Head of caudate nucleus (tissue), 42 donors: ENCODE data around the gene PLCH1.

Source experiments
- DNase-seq, 42 donors: peaks; one replicate each; pipeline versions ENCODE4 v3.0.0 to v3.0.0-alpha.2; 2020 to 2021; ENCODE audit warnings: mixed read lengths in 7 of 42
- intact Hi-C: fragments of 100-400 bp; cut with DNase I; formaldehyde crosslinking; loops from one replicate; pipeline ENCODE4 v1.15.0; 2022

Gene PLCH1

DNA sequence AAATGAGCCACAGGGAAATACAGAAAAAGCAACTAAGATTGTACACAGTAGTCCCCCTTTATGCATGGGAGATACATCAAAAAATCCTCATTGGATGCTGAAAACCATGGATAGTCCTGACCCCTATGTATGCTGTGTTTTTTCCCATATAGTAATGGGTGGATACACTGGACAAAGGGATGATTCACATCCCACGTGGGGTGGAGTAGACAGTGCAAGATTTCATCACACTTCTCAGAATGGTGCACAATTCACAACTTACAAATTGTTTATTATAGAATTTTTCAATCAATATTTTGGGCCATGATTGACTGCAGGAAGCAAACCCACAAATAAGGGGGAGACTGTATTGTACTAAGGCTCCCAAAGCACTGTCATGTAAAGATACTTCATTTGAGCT, 227.0 kb downstream of the PLCH1 start:
- intact Hi-C loops, result no loop called here
- DNase-seq, result no peak

DNA sequence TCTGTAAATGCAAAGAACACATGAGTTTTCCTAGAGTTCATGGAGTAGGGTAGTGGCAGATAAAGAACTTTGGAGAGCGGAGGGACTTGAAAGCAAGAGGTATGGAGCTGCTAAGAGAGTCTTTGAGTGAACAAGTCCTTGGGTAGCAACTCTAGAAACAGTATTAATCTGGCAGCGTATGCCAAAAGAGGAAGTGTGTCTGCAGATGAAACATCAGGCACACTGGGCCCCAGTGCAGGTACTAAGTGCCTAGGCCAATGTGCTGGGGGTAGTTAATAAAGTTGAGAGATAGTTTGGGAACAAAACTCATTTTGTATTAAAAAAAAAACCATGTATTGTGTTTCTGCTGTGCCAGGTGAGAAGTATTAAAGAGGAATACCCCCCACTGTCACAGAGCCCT, 228.4 kb downstream of the PLCH1 start:
- DNase-seq, result no peak
- intact Hi-C loops, result no loop called here

GRCh38 chr3:155512867-155513261, 232.0 kb downstream of the PLCH1 start:
- DNase-seq, result no peak
- intact Hi-C loops, result no loop called here

DNA sequence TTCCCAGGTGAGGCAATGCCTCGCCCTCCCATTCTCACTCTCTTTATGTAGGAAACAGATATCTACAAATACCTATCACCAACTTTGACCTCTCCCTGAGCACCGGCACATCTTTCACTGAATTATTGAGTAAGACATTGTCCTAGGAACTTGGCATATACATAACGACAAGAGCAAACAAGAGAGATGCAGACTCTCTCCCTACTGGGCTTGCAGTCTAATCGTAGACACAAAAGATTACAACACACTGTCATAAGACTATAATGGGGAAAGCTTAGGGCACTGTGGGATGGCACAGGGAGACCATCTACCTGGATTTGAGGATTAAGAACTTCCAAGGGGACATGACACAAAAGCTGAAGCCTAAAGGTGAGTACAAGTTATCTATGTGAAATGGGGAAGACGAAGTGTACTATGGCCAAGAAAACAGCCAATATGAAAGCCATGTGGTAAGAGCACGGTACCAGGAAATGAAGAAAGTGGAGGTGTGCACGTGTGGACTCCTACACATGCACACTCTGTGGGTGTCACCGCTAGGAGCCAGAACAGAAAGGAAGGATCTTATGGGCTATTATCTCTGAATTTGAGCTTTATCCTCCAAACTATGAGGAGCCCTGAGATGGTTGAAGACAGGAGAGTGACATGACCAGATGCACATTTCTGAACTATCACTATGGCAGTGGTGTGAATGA, 232.6 kb downstream of the PLCH1 start:
- no peak for DNase-seq
- intact Hi-C loops, result no loop called here

GRCh38 chr3:155504682-155505081, 240.2 kb downstream of the PLCH1 start:
- intact Hi-C loops, result no loop called here
- no peak for DNase-seq

DNA sequence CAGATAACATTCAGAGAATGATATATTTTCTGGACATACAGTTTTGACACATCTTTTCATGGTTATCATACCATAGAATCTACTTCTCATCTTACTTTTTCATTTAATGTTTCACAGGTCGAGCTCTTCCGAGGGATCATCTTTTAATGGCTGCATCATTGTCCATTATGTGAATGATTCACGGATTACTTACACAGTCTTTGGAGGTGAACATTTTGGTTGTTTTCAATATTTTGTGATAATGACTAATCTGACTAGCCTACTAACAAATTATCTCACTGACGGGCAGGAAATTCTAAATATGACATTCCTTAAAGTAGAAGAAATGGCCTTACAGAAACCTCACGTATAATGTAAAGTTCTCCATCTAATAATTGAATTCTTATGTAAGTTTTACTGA, 242.2 kb downstream of the PLCH1 start:
- intact Hi-C loops, result no loop called here
- no peak for DNase-seq

DNA sequence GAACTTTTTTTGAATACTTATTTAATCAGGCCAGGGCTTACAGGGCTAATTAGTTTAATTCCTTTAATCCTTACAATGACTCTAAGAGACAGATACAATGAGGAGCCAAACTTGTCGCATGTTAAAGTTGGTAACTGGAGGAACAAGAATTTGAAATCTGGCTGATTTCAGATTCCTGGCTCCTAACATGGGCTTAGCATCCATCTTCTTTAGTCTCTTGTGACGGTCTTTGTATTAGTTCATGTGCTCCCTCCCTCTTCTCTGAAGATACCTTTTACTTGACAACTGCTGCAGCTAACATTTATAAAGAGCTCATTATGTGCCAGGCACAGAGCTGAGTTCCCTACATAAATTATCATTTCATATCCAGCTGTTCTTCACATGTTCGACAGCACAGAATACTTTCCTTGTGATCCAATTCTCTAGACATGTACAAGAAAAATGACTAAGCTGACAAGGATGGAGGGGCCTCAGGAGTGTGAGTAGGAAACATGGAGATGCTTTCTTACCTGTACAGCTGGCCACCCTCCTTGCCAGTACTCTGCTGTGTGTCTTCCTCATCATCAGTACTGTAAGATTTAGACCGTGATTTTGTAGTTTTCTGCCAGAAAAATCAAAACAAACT, 244.6 kb downstream of the PLCH1 start:
- intact Hi-C loops, result no loop called here
- DNase-seq, result no peak

- intact Hi-C loops, result no loop called here
- no peak for DNase-seq
These were observed 246.8 kb downstream of the PLCH1 start for GRCh38 chr3:155497930-155498647.

DNA sequence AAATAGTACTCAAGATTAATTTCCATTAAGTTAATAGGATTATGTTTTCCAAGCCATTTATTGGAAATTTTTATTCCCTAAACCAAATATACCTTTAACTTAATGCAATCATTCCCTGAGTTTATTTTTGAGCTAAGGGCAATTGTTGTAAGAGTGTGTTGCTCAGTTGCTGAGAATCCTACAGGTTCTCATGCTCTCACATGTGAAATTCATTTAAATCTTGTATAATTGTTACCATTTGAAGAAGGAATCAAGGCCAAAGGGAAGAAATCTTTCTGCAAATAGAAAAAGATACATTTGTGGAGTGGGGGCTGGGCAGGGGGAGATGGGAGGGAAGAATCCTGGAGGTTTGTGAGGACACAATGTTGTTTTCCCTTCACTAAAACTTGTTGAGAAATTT, 248.7 kb downstream of the PLCH1 start:
- intact Hi-C loops, result no loop called here
- no peak for DNase-seq

GRCh38 chr3:155495387-155495786, 249.5 kb downstream of the PLCH1 start:
- no peak for DNase-seq
- intact Hi-C loops, result no loop called here

GRCh38 chr3:155494332-155494731, 250.5 kb downstream of the PLCH1 start:
- intact Hi-C loops, result no loop called here
- no peak for DNase-seq

DNA sequence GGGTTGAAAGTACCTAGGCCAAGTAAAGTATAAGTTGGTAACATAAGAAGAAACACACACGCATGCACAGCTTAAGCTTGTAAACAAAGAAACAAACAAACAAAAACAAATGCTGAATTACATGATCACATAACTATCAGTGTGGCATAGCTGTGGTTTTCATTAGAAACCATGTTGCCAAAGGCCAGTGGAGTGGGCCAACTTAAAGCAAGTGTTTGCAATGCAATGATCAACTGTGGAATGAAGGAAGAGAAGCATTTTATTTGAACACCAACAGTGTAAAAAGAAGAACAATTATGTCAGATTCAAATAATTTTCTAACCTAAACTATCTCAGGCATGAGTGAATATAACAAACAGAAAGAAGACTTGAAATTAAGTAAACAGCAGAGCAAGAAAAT, 252.0 kb downstream of the PLCH1 start:
- intact Hi-C loops, result no loop called here
- DNase-seq, result no peak

GRCh38 chr3:155491696-155492095, 253.2 kb downstream of the PLCH1 start:
- intact Hi-C loops, result no loop called here
- no peak for DNase-seq

DNA sequence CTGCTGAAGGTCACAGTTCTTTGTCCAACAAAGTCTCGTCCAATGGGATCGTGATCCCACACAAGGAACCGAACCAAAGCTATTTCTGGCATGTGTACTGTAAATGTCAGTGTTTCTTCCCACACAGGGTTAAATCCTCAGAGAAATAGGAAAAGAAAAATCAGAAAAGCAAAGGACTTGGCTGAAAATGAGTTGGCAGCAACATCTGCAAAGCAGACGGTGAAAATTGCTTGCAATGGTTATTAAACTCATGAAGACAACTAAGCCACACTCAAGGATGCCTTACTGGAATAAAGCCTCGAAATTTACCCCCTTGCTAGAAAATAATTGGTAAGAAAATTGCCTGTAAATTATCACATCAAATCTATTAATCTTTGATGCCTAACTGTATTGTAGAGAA, 256.2 kb downstream of the PLCH1 start:
- DNase-seq, result no peak
- intact Hi-C loops, result no loop called here

DNA sequence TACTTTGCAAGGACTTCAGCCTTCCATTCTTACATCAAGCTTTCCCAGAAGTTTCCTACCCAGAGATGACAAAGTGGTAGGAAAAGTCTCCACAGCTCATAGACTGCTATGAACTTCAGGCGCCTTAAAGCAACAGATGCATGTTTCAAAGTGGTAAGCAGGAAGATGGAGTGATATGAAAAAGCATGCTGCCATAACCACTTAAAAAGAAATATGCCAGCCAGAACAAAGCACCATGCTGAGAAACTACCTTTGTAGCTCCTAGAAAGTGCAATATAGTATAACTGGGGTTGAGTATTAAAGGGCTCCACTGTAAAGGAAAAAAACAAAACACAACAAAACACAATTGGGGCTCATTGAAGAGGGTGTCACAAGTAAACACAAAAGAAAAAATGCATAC, 259.0 kb downstream of the PLCH1 start:
- no peak for DNase-seq
- intact Hi-C loops, result no loop called here

GRCh38 chr3:155481591-155481990, 263.3 kb downstream of the PLCH1 start:
- intact Hi-C loops, result no loop called here
- no peak for DNase-seq

DNA sequence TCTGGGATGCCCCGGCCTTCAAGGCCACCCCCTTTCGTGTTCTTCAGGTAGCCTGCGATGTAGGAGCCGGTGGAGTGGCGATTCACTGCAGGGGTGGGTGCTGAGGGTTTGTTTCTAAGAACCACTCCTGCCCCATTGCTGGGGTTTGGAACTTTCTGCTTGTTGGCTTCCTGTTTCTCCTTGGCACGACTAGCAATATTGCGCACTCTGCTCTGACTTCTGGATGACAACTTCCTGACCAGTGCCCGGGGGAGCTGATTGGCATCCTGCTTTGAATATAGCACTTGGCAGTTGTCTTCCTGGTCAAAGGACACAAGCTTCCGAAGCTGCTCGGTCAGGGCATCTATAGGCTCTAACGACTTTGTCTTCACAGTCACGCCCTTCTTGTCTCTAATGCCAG, 263.8 kb downstream of the PLCH1 start:
- intact Hi-C loops, result no loop called here
- DNase-seq, result no peak

DNA sequence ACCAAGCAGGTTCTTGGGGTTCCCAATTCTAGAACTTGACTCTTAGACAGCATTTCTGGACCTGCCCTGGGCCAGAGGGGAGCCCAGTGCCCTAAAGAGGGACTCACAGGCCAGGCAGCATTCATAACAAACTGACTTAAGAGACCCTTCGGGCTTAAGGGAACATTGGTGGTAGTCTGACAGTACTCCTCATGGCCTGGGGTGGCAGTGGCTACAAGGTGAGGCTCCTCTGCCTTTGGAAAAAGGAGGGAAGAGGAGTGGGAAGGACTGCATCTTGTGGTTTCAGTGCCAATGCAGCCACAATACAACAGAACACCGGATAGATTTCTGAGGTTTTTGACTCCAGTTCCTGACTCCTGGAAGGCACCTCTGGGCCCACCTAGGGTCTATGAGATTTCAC, 279.2 kb downstream of the PLCH1 start:
- DNase-seq, result no peak
- intact Hi-C loops, result no loop called here

DNA sequence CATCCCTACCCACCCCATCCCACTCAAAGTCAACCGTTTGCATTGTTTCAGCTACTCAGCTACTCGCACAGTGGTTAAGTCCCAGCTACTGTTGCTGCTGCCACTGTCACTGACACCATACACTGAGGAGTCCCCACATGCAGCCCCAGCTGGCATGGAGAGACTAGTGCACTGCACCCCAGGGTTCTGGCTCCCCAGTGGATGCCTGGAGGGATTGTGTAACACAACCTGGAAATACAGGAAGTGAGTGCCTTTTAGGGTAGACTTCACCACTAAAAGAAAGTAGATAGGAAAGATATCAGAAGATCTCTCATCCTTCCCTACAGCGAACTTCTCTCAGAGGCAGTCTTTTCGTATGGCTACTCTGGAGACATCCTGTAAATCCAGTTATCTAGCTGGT, 282.2 kb downstream of the PLCH1 start:
- no peak for DNase-seq
- intact Hi-C loops, result no loop called here

GRCh38 chr3:155457591-155457990, 287.3 kb downstream of the PLCH1 start:
- intact Hi-C loops, result no loop called here
- DNase-seq, result no peak

DNA sequence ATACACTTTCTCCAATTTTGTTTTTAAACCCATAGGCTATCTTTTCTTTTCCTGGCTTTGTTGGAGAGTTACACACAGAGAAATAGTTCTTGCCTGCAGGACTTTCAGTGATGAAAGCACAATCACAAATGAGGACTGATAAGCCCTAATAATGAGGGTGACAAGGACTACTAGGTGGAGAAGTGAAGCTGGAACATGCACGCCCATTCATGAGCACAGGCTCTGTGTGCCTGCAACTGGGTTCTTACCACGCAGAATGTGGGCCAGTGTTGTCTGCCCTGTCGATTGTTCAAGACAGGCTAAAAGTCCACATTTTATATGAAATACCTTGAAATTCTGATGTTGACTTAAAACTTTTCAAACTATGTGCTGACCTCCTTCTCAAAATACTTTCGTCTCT, 289.1 kb downstream of the PLCH1 start:
- intact Hi-C loops, result no loop called here
- no peak for DNase-seq
